Panc1 (cell line): ENCODE results near the gene RITA1. TPM values are rescaled to one million over a fixed set of nuclear protein-coding genes. Genes with fewer than 3 reads are reported as not detected.

Experiments
- ATAC-seq: fragments of 200-7000 bp; cut with Tn5 transposase; 2 replicates; pipeline ENCODE4 v1.9.1; 2020; ENCODE audit warnings: mild to moderate bottlenecking, moderate library complexity
- BruUV-seq: library from RNA; stranded (reverse); fragments of 400-500 nt; replicated peaks from 2 replicates; lab custom pipeline; 2021; lab: Mats Ljungman, UMichigan
- CTCF ChIA-PET: fragments of 300-600 bp; sonication (Branson Sonifier 250); formaldehyde crosslinking; loops from one replicate; lab custom pipeline; 2022; ENCODE audit warnings: antibody characterized with exemption; lab: Charles Lee
- POLR2A ChIA-PET: fragments of 300-600 bp; sonication (Branson Sonifier 250); formaldehyde crosslinking; loops from one replicate; lab custom pipeline; 2022; ENCODE audit warnings: antibody characterized with exemption; lab: Charles Lee
- DNase-seq: peaks from one replicate; pipeline ENCODE4 v3.0.0-alpha.2; 2010; ENCODE audit warnings: low read depth, low spot score
- H3K27ac ChIP-seq: 2 replicates; pipeline ENCODE4 v1.5.1; 2011; ENCODE audit warnings: mild to moderate bottlenecking, low read length, inconsistent platforms
- H3K27me3 ChIP-seq: fragments of 200-500 bp; sonication (Bioruptor generic); 2 replicates; pipeline ENCODE4 v1.6.0; 2014; ENCODE audit warnings: low read length, inconsistent platforms; ENCODE audit not compliant: control insufficient read depth, insufficient read depth
- H3K36me3 ChIP-seq: fragments of 200-500 bp; sonication (Bioruptor generic); 2 replicates; pipeline ENCODE4 v1.5.1; 2014; ENCODE audit warnings: inconsistent platforms, mild to moderate bottlenecking, low read length, moderate library complexity; ENCODE audit not compliant: control insufficient read depth, insufficient read depth
- H3K4me1 ChIP-seq: 2 replicates; pipeline ENCODE4 v1.5.1; 2011; ENCODE audit warnings: inconsistent platforms, mild to moderate bottlenecking, low read length, moderate library complexity; ENCODE audit not compliant: control insufficient read depth, insufficient read depth
- H3K4me3 ChIP-seq, 2 experiments: 2 replicates each; pipeline ENCODE4 v1.5.1; 2011 to 2012; ENCODE audit warnings: low read depth in 2 of 2, low read length in 2 of 2, mild to moderate bottlenecking in 2 of 2, inconsistent platforms in 1 of 2, moderate library complexity in 1 of 2
- H3K9me3 ChIP-seq: fragments of 200-500 bp; sonication (Bioruptor generic); 2 replicates; pipeline ENCODE4 v1.5.1; 2014; ENCODE audit warnings: low read depth, mild to moderate bottlenecking, inconsistent platforms, low read length, moderate library complexity; ENCODE audit not compliant: control insufficient read depth, insufficient read depth
- CTCF ChIP-seq: fragments of 450-650 bp; IDR thresholded peaks from 2 replicates; pipeline ENCODE4 v1.5.1; 2017; ENCODE audit warnings: mild to moderate bottlenecking
- POLR2AphosphoS5 ChIP-seq: IDR thresholded peaks from 2 replicates; pipeline ENCODE4 v1.6.1; 2012; ENCODE audit warnings: mild to moderate bottlenecking, low read depth, low read length, moderate library complexity
- REST ChIP-seq, 2 experiments: IDR thresholded peaks; 2 replicates each; pipeline ENCODE4 v1.6.1; 2011 to 2012; ENCODE audit warnings: low read depth in 2 of 2, control low read depth in 1 of 2, low read length in 1 of 2, mild to moderate bottlenecking in 1 of 2, moderate library complexity in 1 of 2; ENCODE audit not compliant: insufficient read depth in 1 of 2
- SIN3A ChIP-seq: IDR thresholded peaks from 2 replicates; pipeline ENCODE4 v1.6.1; 2012; ENCODE audit warnings: low read depth, mild to moderate bottlenecking, low read length, moderate library complexity, borderline replicate concordance; ENCODE audit not compliant: insufficient read depth
- TCF7L2 ChIP-seq: IDR thresholded peaks from 2 replicates; pipeline ENCODE4 v1.6.1; 2011; ENCODE audit warnings: mild to moderate bottlenecking, low read depth, low read length, inconsistent platforms
- in situ Hi-C: cut with HindIII; loops from 2 replicates; pipeline ENCODE4 v1.10.0; 2016; ENCODE audit warnings: low sequenced_read_pairs, low pct_unique_long_range_greater_than_20kb
- intact Hi-C: fragments of 100-400 bp; cut with micrococcal nuclease; formaldehyde crosslinking; loops from one replicate; pipeline ENCODE4 v1.10.0; 2022; ENCODE audit not compliant: unreplicated experiment
- total RNA-seq: library from RNA; stranded (reverse); gene quantifications from one replicate; pipeline ENCODE4 v1.2.1, GENCODE V29; 2021; ENCODE audit not compliant: unreplicated experiment

Gene RITA1
- total RNA-seq, 1 experiment from 2014 or later, result 41.0 TPM

DNA sequence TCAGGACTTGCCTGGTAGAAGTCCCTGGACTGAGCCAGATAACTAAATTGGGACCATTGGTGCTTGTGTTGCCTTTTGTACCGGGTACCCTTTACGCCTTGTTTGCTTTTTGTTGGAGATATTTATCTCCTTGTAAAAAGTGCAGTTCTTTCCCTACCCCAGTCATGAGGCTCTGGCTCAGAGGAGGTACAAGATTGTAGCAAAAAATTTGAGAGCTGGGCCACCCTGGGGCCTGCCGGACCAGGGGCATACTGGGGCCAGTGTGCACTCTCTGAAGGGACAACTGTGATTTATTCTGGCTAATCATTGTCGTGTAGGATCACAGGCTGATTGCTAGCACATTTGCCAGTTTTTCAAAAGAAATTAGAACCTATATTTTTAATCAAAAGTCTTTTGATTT, 49.0 kb downstream of the RITA1 start:
- no peak for TF ChIP-seq SIN3A
- TF ChIP-seq CTCF, result no peak
- no peak for TF ChIP-seq POLR2AphosphoS5
- H3K9me3 ChIP-seq, result no peaks in the 10 kb centered on the region
- no peak for DNase-seq
- no peak overlapping the region for H3K27ac ChIP-seq
- BruUV-seq, result no TSS peak
- POLR2A ChIA-PET, result interaction anchor here (0.6 kb wide), 1 partner anchor 647 kb away, joined by 3 read pairs; no protein-coding TSS in a partner anchor
- no peak for ATAC-seq
- no peaks in the 10 kb centered on the region; the same call in 1 of the 2 replicates for H3K36me3 ChIP-seq
- in situ Hi-C loops (no loop called here), intact Hi-C loops (no loop called here)
- H3K27me3 ChIP-seq, result no peaks in the 10 kb centered on the region
- no peak overlapping the region for H3K4me3 ChIP-seq
- CTCF ChIA-PET, result no interaction called here
- H3K4me1 ChIP-seq, result peaks cover 9% of the 10 kb centered on the region

GRCh38 chr12:113235976-113236375, 50.5 kb downstream of the RITA1 start:
- CTCF ChIA-PET, result interaction anchor here (0.5 kb wide), 1 partner anchor 13 kb away, joined by 5 read pairs; no protein-coding TSS in a partner anchor
- DNase-seq (no peak), ATAC-seq (no peak)
- POLR2A ChIA-PET, result no interaction called here
- Histone ChIP-seq H3K4me1 (peaks cover 24% of the 10 kb centered on the region), H3K4me3 (no peak overlapping the region), H3K27ac (no peak overlapping the region), H3K27me3 (no peaks in the 10 kb centered on the region), H3K36me3 (no peaks in the 10 kb centered on the region; the same call in 1 of the 2 replicates), H3K9me3 (no peaks in the 10 kb centered on the region)
- in situ Hi-C loops, result no loop called here
- TF ChIP-seq SIN3A (no peak), CTCF (no peak), REST (IDR thresholded peaks at IDR 0.05; ENCODE audit: insufficient read depth in 1 of 2, low read depth in 2 of 2, low read length in 1 of 2) (no peak), TCF7L2 (no peak), POLR2AphosphoS5 (no peak)
- no TSS peak for BruUV-seq
- intact Hi-C loops, result no loop called here
